ENCODE results near the gene NDRG4. TPM values are rescaled to one million over a fixed set of nuclear protein-coding genes. Genes with fewer than 3 reads are reported as not detected.

NDRG4 gene
- total RNA-seq, 1 donor from 2014 or later: 1.8 TPM

DNA sequence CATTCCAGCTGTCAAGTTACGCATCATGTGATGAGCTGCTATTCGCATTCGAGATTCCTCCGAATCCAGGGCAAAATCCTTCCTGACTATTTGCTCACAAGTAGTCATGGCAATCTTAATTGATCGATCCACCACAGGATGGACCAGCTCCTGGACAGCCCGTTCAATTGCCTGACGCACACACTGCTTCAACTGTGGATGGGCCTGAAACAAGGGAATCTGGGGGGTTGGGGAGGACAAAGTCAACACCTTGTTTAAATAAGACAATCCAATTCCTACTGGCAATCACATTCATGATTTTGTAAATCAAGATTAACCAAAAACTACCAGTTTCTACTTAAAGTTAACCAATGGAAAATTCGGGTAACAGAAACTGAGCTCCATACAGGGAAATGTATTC is 43.7 kb downstream of the NDRG4 start:
- no peaks in the 10 kb centered on the region for H3K9me3 Mint-ChIP-seq
- no peak for DNase-seq
- ATAC-seq (ENCODE audit: low read depth): no peak
- ChIA-PET POLR2A (interaction anchor here (0.7 kb wide), 1 partner anchor 47 kb away, joined by 3 read pairs; no protein-coding TSS in a partner anchor), CTCF (interaction anchor here (0.9 kb wide), 1 partner anchor 25 kb away, joined by 3 read pairs; no protein-coding TSS in a partner anchor)
- no peaks in the 10 kb centered on the region for H3K27me3 Mint-ChIP-seq
- TF ChIP-seq, protein P1, sequence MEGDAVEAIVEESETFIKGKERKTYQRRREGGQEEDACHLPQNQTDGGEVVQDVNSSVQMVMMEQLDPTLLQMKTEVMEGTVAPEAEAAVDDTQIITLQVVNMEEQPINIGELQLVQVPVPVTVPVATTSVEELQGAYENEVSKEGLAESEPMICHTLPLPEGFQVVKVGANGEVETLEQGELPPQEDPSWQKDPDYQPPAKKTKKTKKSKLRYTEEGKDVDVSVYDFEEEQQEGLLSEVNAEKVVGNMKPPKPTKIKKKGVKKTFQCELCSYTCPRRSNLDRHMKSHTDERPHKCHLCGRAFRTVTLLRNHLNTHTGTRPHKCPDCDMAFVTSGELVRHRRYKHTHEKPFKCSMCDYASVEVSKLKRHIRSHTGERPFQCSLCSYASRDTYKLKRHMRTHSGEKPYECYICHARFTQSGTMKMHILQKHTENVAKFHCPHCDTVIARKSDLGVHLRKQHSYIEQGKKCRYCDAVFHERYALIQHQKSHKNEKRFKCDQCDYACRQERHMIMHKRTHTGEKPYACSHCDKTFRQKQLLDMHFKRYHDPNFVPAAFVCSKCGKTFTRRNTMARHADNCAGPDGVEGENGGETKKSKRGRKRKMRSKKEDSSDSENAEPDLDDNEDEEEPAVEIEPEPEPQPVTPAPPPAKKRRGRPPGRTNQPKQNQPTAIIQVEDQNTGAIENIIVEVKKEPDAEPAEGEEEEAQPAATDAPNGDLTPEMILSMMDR (IDR thresholded peaks at IDR 0.05): no peak
- intact Hi-C loops (cut with micrococcal nuclease): no loop called here
- no peak overlapping the region for H3K4me3 Mint-ChIP-seq
- H3K27ac Mint-ChIP-seq: no peak overlapping the region
- no peaks in the 10 kb centered on the region for H3K4me1 Mint-ChIP-seq
- peaks cover 93% of the 10 kb centered on the region for H3K36me3 Mint-ChIP-seq (ENCODE audit: low read depth)

DNA sequence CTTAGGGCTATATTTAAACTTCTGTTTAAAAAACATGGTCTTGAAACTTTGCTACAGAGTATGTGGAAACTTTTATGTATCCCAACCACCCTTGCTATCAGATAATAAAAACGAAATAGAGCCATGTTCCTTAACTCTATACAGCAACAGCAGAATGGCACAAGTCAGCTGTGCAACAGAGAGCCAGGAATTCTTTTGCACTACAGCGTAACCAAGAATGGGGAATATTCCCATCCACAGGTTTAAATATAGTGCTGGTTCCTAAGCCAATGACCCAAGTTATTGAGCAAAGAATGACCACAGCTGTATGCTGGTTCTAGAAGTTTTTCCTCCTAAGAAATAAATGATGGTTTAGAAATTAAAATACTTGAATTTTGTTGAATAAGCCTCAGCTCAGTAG is 48.4 kb downstream of the NDRG4 start:
- Mint-ChIP-seq H3K27me3 (no peaks in the 10 kb centered on the region), H3K4me3 (no peak overlapping the region), H3K4me1 (no peaks in the 10 kb centered on the region), H3K36me3 (ENCODE audit: low read depth) (peaks cover 92% of the 10 kb centered on the region), H3K9me3 (no peaks in the 10 kb centered on the region), H3K27ac (no peak overlapping the region)
- intact Hi-C loops (cut with micrococcal nuclease): loop anchor here (5.0 kb wide), 1 partner anchor 34 kb away; no protein-coding TSS in a partner anchor
- no peak for ATAC-seq (ENCODE audit: low read depth)
- ChIA-PET CTCF (no interaction called here), POLR2A (no interaction called here)
- TF ChIP-seq, protein P1 (IDR thresholded peaks at IDR 0.05): no peak
- DNase-seq: no peak

DNA sequence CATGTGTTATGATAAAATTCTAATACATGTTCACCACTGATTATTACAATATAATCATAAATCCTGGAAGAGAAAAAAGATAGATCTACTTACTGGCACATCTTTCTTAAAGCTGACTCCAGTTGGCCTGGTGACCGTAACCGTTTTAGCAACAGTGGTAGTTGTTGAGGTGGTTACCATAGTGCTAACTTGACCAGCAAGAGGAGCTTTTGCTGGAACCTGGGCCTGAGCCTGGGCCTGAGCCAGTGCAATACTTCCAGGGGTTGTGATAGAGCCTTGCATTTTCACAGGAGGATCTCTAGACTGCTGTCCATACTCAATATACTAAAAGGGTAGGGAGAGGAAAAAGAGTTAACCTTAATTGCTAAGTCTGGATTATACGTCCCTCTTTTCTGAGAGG is 51.6 kb downstream of the NDRG4 start:
- intact Hi-C loops (cut with micrococcal nuclease): loop anchor here (2.0 kb wide), 1 partner anchor 19 kb away; no protein-coding TSS in a partner anchor
- POLR2A ChIA-PET: no interaction called here
- DNase-seq (no peak), ATAC-seq (ENCODE audit: low read depth) (no peak)
- Mint-ChIP-seq H3K27ac (no peak overlapping the region), H3K36me3 (ENCODE audit: low read depth) (peaks cover 92% of the 10 kb centered on the region), H3K9me3 (no peaks in the 10 kb centered on the region), H3K27me3 (no peaks in the 10 kb centered on the region), H3K4me1 (no peaks in the 10 kb centered on the region), H3K4me3 (no peak overlapping the region)
- CTCF ChIA-PET: no interaction called here
- TF ChIP-seq, protein P1 (IDR thresholded peaks at IDR 0.05): no peak

DNA sequence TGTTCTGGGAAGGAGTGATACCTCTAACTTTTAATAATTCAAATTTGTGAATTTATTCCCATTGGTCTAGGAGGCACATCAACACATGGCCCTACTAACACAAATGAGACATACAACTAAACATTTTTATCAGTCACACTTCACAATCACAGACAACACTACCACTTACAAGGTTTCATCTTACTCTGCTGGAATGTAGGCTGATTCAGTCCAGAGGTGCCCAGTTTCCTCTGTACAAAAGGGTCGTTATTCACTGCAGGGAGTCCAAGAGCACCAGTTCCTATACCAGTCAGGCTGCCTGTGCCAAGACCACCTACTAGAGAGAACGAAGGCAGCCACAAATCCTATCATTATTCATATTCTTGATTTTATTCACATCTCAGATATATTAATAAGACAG is 56.7 kb downstream of the NDRG4 start:
- Mint-ChIP-seq H3K27ac (no peak overlapping the region), H3K4me1 (no peaks in the 10 kb centered on the region), H3K36me3 (ENCODE audit: low read depth) (peaks cover 88% of the 10 kb centered on the region), H3K27me3 (no peaks in the 10 kb centered on the region), H3K4me3 (no peak overlapping the region), H3K9me3 (no peaks in the 10 kb centered on the region)
- TF ChIP-seq, protein P1 (IDR thresholded peaks at IDR 0.05): no peak
- ChIA-PET POLR2A (no interaction called here), CTCF (no interaction called here)
- DNase-seq: no peak
- no peak for ATAC-seq (ENCODE audit: low read depth)
- intact Hi-C loops (cut with micrococcal nuclease): no loop called here

Other genes with a start within 250 kb of the NDRG4 start
- not detected in 2 replicates for gene PRSS54, start 205.1 kb upstream of the NDRG4 start, total RNA-seq
- gene GINS3, start 107.7 kb upstream of the NDRG4 start, total RNA-seq: 5.3 and 6.9 TPM in 2 replicates
- gene SETD6, start 15.4 kb downstream of the NDRG4 start, total RNA-seq: 25.6 and 31.1 TPM in 2 replicates
- 243 and 266 TPM in 2 replicates for gene CNOT1, start 129.7 kb downstream of the NDRG4 start, total RNA-seq
- 14.5 and 18.8 TPM in 2 replicates for gene SLC38A7, start 184.6 kb downstream of the NDRG4 start, total RNA-seq
- 53.6 and 59.2 TPM in 2 replicates for gene GOT2, start 234.2 kb downstream of the NDRG4 start, total RNA-seq